LNCAP (cell line): Measurements from ENCODE around the gene FOXN3.

Source experiments
- CTCF ChIP-seq: fragments of 450-650 bp; IDR thresholded peaks from 2 replicates; pipeline ENCODE4 v1.5.1; 2017; ENCODE audit warnings: mild to moderate bottlenecking

Gene FOXN3

GRCh38 chr14:89394972-89395371, 22.1 kb downstream of the FOXN3 start:
- TF ChIP-seq CTCF: no peak

GRCh38 chr14:89393222-89393745, 23.7 kb downstream of the FOXN3 start:
- TF ChIP-seq CTCF: no peak

- no peak for TF ChIP-seq CTCF
Observed at GRCh38 chr14:89392181-89392580, 24.9 kb downstream of the FOXN3 start.

GRCh38 chr14:89391556-89391955, 25.5 kb downstream of the FOXN3 start:
- TF ChIP-seq CTCF: no peak

- TF ChIP-seq CTCF: no peak
Observed at GRCh38 chr14:89391123-89391522, 25.9 kb downstream of the FOXN3 start.

- TF ChIP-seq CTCF: no peak
Observed at GRCh38 chr14:89388853-89389252, 28.2 kb downstream of the FOXN3 start.

- no peak for TF ChIP-seq CTCF
Observed at GRCh38 chr14:89387922-89388685, 28.9 kb downstream of the FOXN3 start.
